ENCODE measurements around the gene ATP9A.

Gene ATP9A

DNA sequence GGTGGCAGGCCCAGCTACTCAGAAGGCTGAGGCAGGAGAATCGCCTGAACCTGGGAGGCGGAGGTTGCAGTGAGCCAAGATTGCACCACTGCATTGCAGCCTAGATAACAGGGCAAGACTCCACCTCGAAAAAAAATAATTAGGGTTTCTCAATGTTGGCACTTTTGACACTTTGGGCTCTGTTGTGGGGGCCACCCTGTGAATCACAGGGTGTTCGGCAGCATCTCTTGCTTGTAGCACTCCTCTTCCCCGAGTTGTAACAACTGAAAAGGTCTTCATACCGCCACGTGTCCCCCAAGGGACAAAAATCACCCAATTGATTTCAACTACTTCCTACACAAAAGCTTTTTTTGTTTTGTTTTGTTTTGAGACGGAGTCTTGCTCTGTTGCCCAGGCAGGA, 172.4 kb downstream of the ATP9A start:
- ChIA-PET POLR2A (no interaction called here), CTCF (interaction anchor here (0.6 to 4.1 kb wide), 30 partner anchors 9 to 1799 kb away, joined by 3 to 31 read pairs (median 4); partner anchors contain the start of gene NFATC2)
- TF ChIP-seq ZNF707 (tag by site-specific recombination; IDR thresholded peaks at IDR 0.05) (no peak), SP3 (tag by site-specific recombination; IDR thresholded peaks at IDR 0.05) (no peak), ZNF658 (tag by site-specific recombination; IDR thresholded peaks at IDR 0.05) (no peak), ZNF596 (tag by site-specific recombination; IDR thresholded peaks at IDR 0.05) (no peak), ZNF335 (tag by site-specific recombination; conservative IDR thresholded peaks at IDR 0.05) (no peak), RBAK (tag by site-specific recombination; IDR thresholded peaks at IDR 0.05) (no peak), ZNF155 (tag by site-specific recombination; IDR thresholded peaks at IDR 0.05) (no peak), IKZF3 (tag by site-specific recombination; IDR thresholded peaks at IDR 0.05) (no peak), ZFHX2 (tag by site-specific recombination; conservative IDR thresholded peaks at IDR 0.05) (no peak), ZNF560 (tag by site-specific recombination; IDR thresholded peaks at IDR 0.05; ENCODE audit: borderline replicate concordance) (no peak)
- TF ChIP-seq, protein P1, sequence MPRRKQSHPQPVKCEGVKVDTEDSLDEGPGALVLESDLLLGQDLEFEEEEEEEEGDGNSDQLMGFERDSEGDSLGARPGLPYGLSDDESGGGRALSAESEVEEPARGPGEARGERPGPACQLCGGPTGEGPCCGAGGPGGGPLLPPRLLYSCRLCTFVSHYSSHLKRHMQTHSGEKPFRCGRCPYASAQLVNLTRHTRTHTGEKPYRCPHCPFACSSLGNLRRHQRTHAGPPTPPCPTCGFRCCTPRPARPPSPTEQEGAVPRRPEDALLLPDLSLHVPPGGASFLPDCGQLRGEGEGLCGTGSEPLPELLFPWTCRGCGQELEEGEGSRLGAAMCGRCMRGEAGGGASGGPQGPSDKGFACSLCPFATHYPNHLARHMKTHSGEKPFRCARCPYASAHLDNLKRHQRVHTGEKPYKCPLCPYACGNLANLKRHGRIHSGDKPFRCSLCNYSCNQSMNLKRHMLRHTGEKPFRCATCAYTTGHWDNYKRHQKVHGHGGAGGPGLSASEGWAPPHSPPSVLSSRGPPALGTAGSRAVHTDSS (tag by site-specific recombination; IDR thresholded peaks at IDR 0.05), result no peak
- TF ChIP-seq, protein P2, sequence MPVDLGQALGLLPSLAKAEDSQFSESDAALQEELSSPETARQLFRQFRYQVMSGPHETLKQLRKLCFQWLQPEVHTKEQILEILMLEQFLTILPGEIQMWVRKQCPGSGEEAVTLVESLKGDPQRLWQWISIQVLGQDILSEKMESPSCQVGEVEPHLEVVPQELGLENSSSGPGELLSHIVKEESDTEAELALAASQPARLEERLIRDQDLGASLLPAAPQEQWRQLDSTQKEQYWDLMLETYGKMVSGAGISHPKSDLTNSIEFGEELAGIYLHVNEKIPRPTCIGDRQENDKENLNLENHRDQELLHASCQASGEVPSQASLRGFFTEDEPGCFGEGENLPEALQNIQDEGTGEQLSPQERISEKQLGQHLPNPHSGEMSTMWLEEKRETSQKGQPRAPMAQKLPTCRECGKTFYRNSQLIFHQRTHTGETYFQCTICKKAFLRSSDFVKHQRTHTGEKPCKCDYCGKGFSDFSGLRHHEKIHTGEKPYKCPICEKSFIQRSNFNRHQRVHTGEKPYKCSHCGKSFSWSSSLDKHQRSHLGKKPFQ (tag by site-specific recombination; IDR thresholded peaks at IDR 0.05), result no peak
- Histone ChIP-seq H3K27ac (ENCODE audit: extremely low read depth, low read depth, low read length) (no peak overlapping the region), H3K9me3 (ENCODE audit: control insufficient read depth, insufficient read depth, low read depth, low read length) (no peaks in the 10 kb centered on the region), H3K4me3 (ENCODE audit: low read depth, low read length) (no peak overlapping the region), H3K36me3 (ENCODE audit: control insufficient read depth in 2 of 2, insufficient read depth in 1 of 2, low read length in 2 of 2) (peaks cover 0 to 21% of the 10 kb centered on the region in 2 experiments; a peak in 1 of 3 replicates), H3K4me1 (ENCODE audit: control insufficient read depth, insufficient read depth, low read length) (no peaks in the 10 kb centered on the region)

DNA sequence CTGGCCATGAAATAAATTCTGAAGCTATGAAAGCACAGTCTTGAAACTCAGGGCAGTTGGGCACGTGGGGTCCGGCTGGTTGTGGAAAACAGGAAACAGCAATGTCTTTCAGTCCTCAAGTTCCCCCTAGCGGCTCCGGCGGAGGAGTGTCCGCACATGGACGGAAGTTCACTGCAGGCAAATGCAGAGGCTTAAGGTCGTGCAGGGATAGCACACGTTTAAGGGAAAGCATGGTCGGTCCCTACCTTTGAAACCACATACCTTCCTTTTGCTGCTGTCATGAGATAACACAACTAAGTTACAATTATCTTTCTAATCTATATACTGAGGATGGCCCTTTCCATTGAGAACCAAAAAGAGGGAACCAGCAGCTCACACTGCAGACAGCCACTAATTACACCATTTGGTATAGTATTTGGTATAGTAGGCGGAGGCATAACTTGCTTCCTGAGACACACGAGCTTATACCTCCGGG, 173.1 kb downstream of the ATP9A start:
- ChIA-PET POLR2A (interaction anchor here (0.6 to 1.0 kb wide), 6 partner anchors 139 to 240 kb away, joined by 3 to 4 read pairs (median 3); no protein-coding TSS in a partner anchor), CTCF (interaction anchor here (0.6 to 4.1 kb wide), 50 partner anchors 9 to 1800 kb away, joined by 3 to 31 read pairs (median 4); partner anchors contain the start of gene NFATC2)
- no peak overlapping the region for H3K4me3 ChIP-seq (ENCODE audit: low read depth, low read length)
- H3K4me1 ChIP-seq (ENCODE audit: control insufficient read depth, insufficient read depth, low read length), result no peaks in the 10 kb centered on the region
- H3K27ac ChIP-seq (ENCODE audit: extremely low read depth, low read depth, low read length), result no peak overlapping the region
- no peaks in the 10 kb centered on the region for H3K9me3 ChIP-seq (ENCODE audit: control insufficient read depth, insufficient read depth, low read depth, low read length)
- peaks cover 0 to 14% of the 10 kb centered on the region in 2 experiments; a peak in 1 of 3 replicates for H3K36me3 ChIP-seq (ENCODE audit: control insufficient read depth in 2 of 2, insufficient read depth in 1 of 2, low read length in 2 of 2)
- TF ChIP-seq KLF16 (tag by site-specific recombination; IDR thresholded peaks at IDR 0.05) (no peak), ZNF544 (tag by site-specific recombination; IDR thresholded peaks at IDR 0.05) (no peak), ZNF610 (tag by site-specific recombination; IDR thresholded peaks at IDR 0.05; ENCODE audit: borderline replicate concordance) (0 out of 2 replicates have a peak, but pooled peaks have one; percentile 52), ZNF133 (tag by site-specific recombination; IDR thresholded peaks at IDR 0.05) (peak; percentile 70; the same call in 1 of the 2 replicates), SP7 (tag by site-specific recombination; IDR thresholded peaks at IDR 0.05) (peak; percentile 38; the same call in 1 of the 2 replicates), ZNF2 (tag by site-specific recombination; IDR thresholded peaks at IDR 0.05) (peak; percentile 75), TRIM28 (IDR thresholded peaks at IDR 0.05; ENCODE audit: borderline replicate concordance, low read length) (0 out of 2 replicates have a peak, but pooled peaks have one; percentile 21), GLIS1 (tag by site-specific recombination; IDR thresholded peaks at IDR 0.05) (peak; percentile 54), ZBTB48 (tag by site-specific recombination; IDR thresholded peaks at IDR 0.05) (peak; percentile 43; the same call in 1 of the 2 replicates)
- TF ChIP-seq, protein P3, sequence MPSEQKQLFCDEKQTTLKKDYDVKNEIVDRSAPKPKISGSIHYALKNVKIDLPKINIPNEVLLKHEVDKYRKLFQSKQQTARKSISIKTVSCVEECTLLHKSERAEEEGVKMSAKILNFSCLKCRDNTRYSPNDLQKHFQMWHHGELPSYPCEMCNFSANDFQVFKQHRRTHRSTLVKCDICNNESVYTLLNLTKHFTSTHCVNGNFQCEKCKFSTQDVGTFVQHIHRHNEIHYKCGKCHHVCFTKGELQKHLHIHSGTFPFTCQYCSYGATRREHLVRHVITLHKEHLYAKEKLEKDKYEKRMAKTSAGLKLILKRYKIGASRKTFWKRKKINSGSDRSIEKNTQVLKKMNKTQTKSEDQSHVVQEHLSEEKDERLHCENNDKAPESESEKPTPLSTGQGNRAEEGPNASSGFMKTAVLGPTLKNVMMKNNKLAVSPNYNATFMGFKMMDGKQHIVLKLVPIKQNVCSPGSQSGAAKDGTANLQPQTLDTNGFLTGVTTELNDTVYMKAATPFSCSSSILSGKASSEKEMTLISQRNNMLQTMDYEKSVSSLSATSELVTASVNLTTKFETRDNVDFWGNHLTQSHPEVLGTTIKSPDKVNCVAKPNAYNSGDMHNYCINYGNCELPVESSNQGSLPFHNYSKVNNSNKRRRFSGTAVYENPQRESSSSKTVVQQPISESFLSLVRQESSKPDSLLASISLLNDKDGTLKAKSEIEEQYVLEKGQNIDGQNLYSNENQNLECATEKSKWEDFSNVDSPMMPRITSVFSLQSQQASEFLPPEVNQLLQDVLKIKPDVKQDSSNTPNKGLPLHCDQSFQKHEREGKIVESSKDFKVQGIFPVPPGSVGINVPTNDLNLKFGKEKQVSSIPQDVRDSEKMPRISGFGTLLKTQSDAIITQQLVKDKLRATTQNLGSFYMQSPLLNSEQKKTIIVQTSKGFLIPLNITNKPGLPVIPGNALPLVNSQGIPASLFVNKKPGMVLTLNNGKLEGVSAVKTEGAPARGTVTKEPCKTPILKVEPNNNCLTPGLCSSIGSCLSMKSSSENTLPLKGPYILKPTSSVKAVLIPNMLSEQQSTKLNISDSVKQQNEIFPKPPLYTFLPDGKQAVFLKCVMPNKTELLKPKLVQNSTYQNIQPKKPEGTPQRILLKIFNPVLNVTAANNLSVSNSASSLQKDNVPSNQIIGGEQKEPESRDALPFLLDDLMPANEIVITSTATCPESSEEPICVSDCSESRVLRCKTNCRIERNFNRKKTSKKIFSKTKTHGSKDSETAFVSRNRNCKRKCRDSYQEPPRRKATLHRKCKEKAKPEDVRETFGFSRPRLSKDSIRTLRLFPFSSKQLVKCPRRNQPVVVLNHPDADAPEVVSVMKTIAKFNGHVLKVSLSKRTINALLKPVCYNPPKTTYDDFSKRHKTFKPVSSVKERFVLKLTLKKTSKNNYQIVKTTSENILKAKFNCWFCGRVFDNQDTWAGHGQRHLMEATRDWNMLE (tag by site-specific recombination; conservative IDR thresholded peaks at IDR 0.05; ENCODE audit: low read depth), result no peak
- TF ChIP-seq, protein P4, sequence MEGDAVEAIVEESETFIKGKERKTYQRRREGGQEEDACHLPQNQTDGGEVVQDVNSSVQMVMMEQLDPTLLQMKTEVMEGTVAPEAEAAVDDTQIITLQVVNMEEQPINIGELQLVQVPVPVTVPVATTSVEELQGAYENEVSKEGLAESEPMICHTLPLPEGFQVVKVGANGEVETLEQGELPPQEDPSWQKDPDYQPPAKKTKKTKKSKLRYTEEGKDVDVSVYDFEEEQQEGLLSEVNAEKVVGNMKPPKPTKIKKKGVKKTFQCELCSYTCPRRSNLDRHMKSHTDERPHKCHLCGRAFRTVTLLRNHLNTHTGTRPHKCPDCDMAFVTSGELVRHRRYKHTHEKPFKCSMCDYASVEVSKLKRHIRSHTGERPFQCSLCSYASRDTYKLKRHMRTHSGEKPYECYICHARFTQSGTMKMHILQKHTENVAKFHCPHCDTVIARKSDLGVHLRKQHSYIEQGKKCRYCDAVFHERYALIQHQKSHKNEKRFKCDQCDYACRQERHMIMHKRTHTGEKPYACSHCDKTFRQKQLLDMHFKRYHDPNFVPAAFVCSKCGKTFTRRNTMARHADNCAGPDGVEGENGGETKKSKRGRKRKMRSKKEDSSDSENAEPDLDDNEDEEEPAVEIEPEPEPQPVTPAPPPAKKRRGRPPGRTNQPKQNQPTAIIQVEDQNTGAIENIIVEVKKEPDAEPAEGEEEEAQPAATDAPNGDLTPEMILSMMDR (tag by site-specific recombination; IDR thresholded peaks at IDR 0.05), result peak; percentile 75
- TF ChIP-seq, protein P5, sequence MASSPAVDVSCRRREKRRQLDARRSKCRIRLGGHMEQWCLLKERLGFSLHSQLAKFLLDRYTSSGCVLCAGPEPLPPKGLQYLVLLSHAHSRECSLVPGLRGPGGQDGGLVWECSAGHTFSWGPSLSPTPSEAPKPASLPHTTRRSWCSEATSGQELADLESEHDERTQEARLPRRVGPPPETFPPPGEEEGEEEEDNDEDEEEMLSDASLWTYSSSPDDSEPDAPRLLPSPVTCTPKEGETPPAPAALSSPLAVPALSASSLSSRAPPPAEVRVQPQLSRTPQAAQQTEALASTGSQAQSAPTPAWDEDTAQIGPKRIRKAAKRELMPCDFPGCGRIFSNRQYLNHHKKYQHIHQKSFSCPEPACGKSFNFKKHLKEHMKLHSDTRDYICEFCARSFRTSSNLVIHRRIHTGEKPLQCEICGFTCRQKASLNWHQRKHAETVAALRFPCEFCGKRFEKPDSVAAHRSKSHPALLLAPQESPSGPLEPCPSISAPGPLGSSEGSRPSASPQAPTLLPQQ (tag by site-specific recombination; IDR thresholded peaks at IDR 0.05), result peak; percentile 57; the same call in 1 of the 2 replicates

Data from HEK293 (cell line).